Measurements from ENCODE around the gene ACTA1.

The ACTA1 gene

GRCh38 chr1:229445828-229446227 is 11.9 kb upstream of the ACTA1 start:
- H2AFZ ChIP-seq (ENCODE audit: low read length), result no peak overlapping the region
- DNase-seq (ENCODE audit: low spot score), result no peak
- no peaks in the 10 kb centered on the region for H3K27me3 ChIP-seq (ENCODE audit: control insufficient read depth in 3 of 3, insufficient read depth in 3 of 3, low read depth in 1 of 3, low read length in 3 of 3)
- no CpG with 5 or more reads among the region's 4 CpGs for whole genome bisulfite sequencing, 2 donors (ENCODE audit: extremely low coverage in 2 of 2, insufficient read length in 2 of 2, insufficient replicate concordance in 1 of 2)
- no peak overlapping the region for H3K9ac ChIP-seq (ENCODE audit: low read depth, low read length, poor library complexity)
- no peak overlapping the region for H2BK12ac ChIP-seq (ENCODE audit: low read length)
- no peak overlapping the region for H2AK5ac ChIP-seq (ENCODE audit: low read depth, low read length)
- no peaks in the 10 kb centered on the region for H3K79me1 ChIP-seq (ENCODE audit: low read depth, low read length)
- H4K8ac ChIP-seq (ENCODE audit: low read depth, low read length), result no peak overlapping the region
- no peak overlapping the region for H2BK15ac ChIP-seq (ENCODE audit: low read length)
- peaks cover 7 to 81% of the 10 kb centered on the region in 2 donors for H3K36me3 ChIP-seq (replicated peaks in 1 of 2; ENCODE audit: control insufficient read depth in 2 of 2, insufficient read depth in 2 of 2, low read length in 2 of 2)
- no peak overlapping the region for H3K14ac ChIP-seq (ENCODE audit: low read length)
- H3K4me2 ChIP-seq (ENCODE audit: insufficient read depth, low read length, poor library complexity, severe bottlenecking), result no peak overlapping the region
- no peak overlapping the region for H4K91ac ChIP-seq (ENCODE audit: low read depth, low read length, poor library complexity)
- no peak overlapping the region for H3K18ac ChIP-seq (ENCODE audit: low read length)
- no peaks in the 10 kb centered on the region for H3K9me3 ChIP-seq (replicated peaks in 1 of 2; ENCODE audit: control insufficient read depth in 2 of 2, insufficient read depth in 1 of 2, low read depth in 1 of 2, low read length in 2 of 2)
- no peak overlapping the region for H3K4ac ChIP-seq (ENCODE audit: low read length)
- H3K27ac ChIP-seq (replicated peaks; ENCODE audit: low read length), result no peak overlapping the region
- no peak overlapping the region for H2BK120ac ChIP-seq (ENCODE audit: low read depth, low read length)
- H3K4me1 ChIP-seq (ENCODE audit: control insufficient read depth in 2 of 2, insufficient read depth in 1 of 2, low read depth in 1 of 2, low read length in 2 of 2), result no peaks in the 10 kb centered on the region
- no peak overlapping the region for H3K23ac ChIP-seq (ENCODE audit: low read depth, low read length, poor library complexity)
- no peak overlapping the region for H2BK5ac ChIP-seq (ENCODE audit: low read length)
- no peak overlapping the region for H3K4me3 ChIP-seq (ENCODE audit: low read length in 2 of 2)

- Histone ChIP-seq H2AFZ (ENCODE audit: low read length) (no peak overlapping the region), H3K36me3 (replicated peaks in 1 of 2; ENCODE audit: control insufficient read depth in 2 of 2, insufficient read depth in 2 of 2, low read length in 2 of 2) (peaks cover 7 to 70% of the 10 kb centered on the region in 2 donors), H3K14ac (ENCODE audit: low read length) (no peak overlapping the region), H3K18ac (ENCODE audit: low read length) (no peak overlapping the region), H4K91ac (ENCODE audit: low read depth, low read length, poor library complexity) (no peak overlapping the region), H3K79me1 (ENCODE audit: low read depth, low read length) (peaks cover 3% of the 10 kb centered on the region), H3K9ac (ENCODE audit: low read depth, low read length, poor library complexity) (no peak overlapping the region), H3K27me3 (ENCODE audit: control insufficient read depth in 3 of 3, insufficient read depth in 3 of 3, low read depth in 1 of 3, low read length in 3 of 3) (peaks cover 0 to 3% (median 2%) of the 10 kb centered on the region in 3 experiments), H3K23ac (ENCODE audit: low read depth, low read length, poor library complexity) (no peak overlapping the region), H3K4me3 (ENCODE audit: low read length in 2 of 2) (no peak overlapping the region), H2AK5ac (ENCODE audit: low read depth, low read length) (no peak overlapping the region), H2BK120ac (ENCODE audit: low read depth, low read length) (no peak overlapping the region), H2BK12ac (ENCODE audit: low read length) (no peak overlapping the region), H3K4me2 (ENCODE audit: insufficient read depth, low read length, poor library complexity, severe bottlenecking) (no peak overlapping the region), H3K27ac (replicated peaks; ENCODE audit: low read length) (no peak overlapping the region), H3K4ac (ENCODE audit: low read length) (no peak overlapping the region), H3K9me3 (replicated peaks in 1 of 2; ENCODE audit: control insufficient read depth in 2 of 2, insufficient read depth in 1 of 2, low read depth in 1 of 2, low read length in 2 of 2) (no peaks in the 10 kb centered on the region), H3K4me1 (ENCODE audit: control insufficient read depth in 2 of 2, insufficient read depth in 1 of 2, low read depth in 1 of 2, low read length in 2 of 2) (no peaks in the 10 kb centered on the region), H2BK5ac (ENCODE audit: low read length) (no peak overlapping the region), H2BK15ac (ENCODE audit: low read length) (no peak overlapping the region), H4K8ac (ENCODE audit: low read depth, low read length) (no peak overlapping the region)
- WGBS, 2 donors (ENCODE audit: extremely low coverage in 2 of 2, insufficient read length in 2 of 2, insufficient replicate concordance in 1 of 2), result no CpG with 5 or more reads among the region's 5 CpGs
- DNase-seq (ENCODE audit: low spot score), result no peak
Observed at GRCh38 chr1:229440851-229441537, 7.1 kb upstream of the ACTA1 start.

GRCh38 chr1:229438021-229438420 is 4.1 kb upstream of the ACTA1 start:
- H3K4me3 ChIP-seq (ENCODE audit: low read length in 2 of 2), result no peak overlapping the region
- DNase-seq (ENCODE audit: low spot score), result no peak
- no peak overlapping the region for H4K91ac ChIP-seq (ENCODE audit: low read depth, low read length, poor library complexity)
- H3K18ac ChIP-seq (ENCODE audit: low read length), result no peak overlapping the region
- no peak overlapping the region for H4K8ac ChIP-seq (ENCODE audit: low read depth, low read length)
- peaks cover 3% of the 10 kb centered on the region for H3K79me1 ChIP-seq (ENCODE audit: low read depth, low read length)
- no peak overlapping the region for H3K14ac ChIP-seq (ENCODE audit: low read length)
- no peak overlapping the region for H2BK5ac ChIP-seq (ENCODE audit: low read length)
- no peak overlapping the region for H2AFZ ChIP-seq (ENCODE audit: low read length)
- H2AK5ac ChIP-seq (ENCODE audit: low read depth, low read length), result no peak overlapping the region
- no CpG with 5 or more reads among the region's 3 CpGs for WGBS, 2 donors (ENCODE audit: extremely low coverage in 2 of 2, insufficient read length in 2 of 2, insufficient replicate concordance in 1 of 2)
- no peak overlapping the region for H3K4me2 ChIP-seq (ENCODE audit: insufficient read depth, low read length, poor library complexity, severe bottlenecking)
- peaks cover 7 to 45% of the 10 kb centered on the region in 2 donors for H3K36me3 ChIP-seq (replicated peaks in 1 of 2; ENCODE audit: control insufficient read depth in 2 of 2, insufficient read depth in 2 of 2, low read length in 2 of 2)
- no peak overlapping the region for H3K9ac ChIP-seq (ENCODE audit: low read depth, low read length, poor library complexity)
- H3K27ac ChIP-seq (replicated peaks; ENCODE audit: low read length), result no peak overlapping the region
- peaks cover 6 to 10% of the 10 kb centered on the region in 2 donors for H3K4me1 ChIP-seq (ENCODE audit: control insufficient read depth in 2 of 2, insufficient read depth in 1 of 2, low read depth in 1 of 2, low read length in 2 of 2)
- H3K23ac ChIP-seq (ENCODE audit: low read depth, low read length, poor library complexity), result no peak overlapping the region
- H3K4ac ChIP-seq (ENCODE audit: low read length), result no peak overlapping the region
- peaks cover 0 to 3% of the 10 kb centered on the region in 2 donors for H3K9me3 ChIP-seq (replicated peaks in 1 of 2; ENCODE audit: control insufficient read depth in 2 of 2, insufficient read depth in 1 of 2, low read depth in 1 of 2, low read length in 2 of 2)
- peaks cover 16 to 33% (median 28%) of the 10 kb centered on the region in 3 experiments for H3K27me3 ChIP-seq (ENCODE audit: control insufficient read depth in 3 of 3, insufficient read depth in 3 of 3, low read depth in 1 of 3, low read length in 3 of 3)
- no peak overlapping the region for H2BK12ac ChIP-seq (ENCODE audit: low read length)
- H2BK15ac ChIP-seq (ENCODE audit: low read length), result no peak overlapping the region
- H2BK120ac ChIP-seq (ENCODE audit: low read depth, low read length), result no peak overlapping the region

GRCh38 chr1:229437443-229437842 is 3.5 kb upstream of the ACTA1 start:
- Histone ChIP-seq H3K9me3 (replicated peaks in 1 of 2; ENCODE audit: control insufficient read depth in 2 of 2, insufficient read depth in 1 of 2, low read depth in 1 of 2, low read length in 2 of 2) (peaks cover 3 to 7% of the 10 kb centered on the region in 2 donors), H3K4me3 (ENCODE audit: low read length in 2 of 2) (no peak overlapping the region), H3K4ac (ENCODE audit: low read length) (no peak overlapping the region), H2BK12ac (ENCODE audit: low read length) (no peak overlapping the region), H3K79me1 (ENCODE audit: low read depth, low read length) (peaks cover 3% of the 10 kb centered on the region), H2AK5ac (ENCODE audit: low read depth, low read length) (no peak overlapping the region), H3K27me3 (ENCODE audit: control insufficient read depth in 3 of 3, insufficient read depth in 3 of 3, low read depth in 1 of 3, low read length in 3 of 3) (peaks cover 22 to 38% (median 34%) of the 10 kb centered on the region in 3 experiments), H4K8ac (ENCODE audit: low read depth, low read length) (no peak overlapping the region), H3K9ac (ENCODE audit: low read depth, low read length, poor library complexity) (no peak overlapping the region), H3K4me1 (ENCODE audit: control insufficient read depth in 2 of 2, insufficient read depth in 1 of 2, low read depth in 1 of 2, low read length in 2 of 2) (peaks cover 6 to 10% of the 10 kb centered on the region in 2 donors), H3K27ac (replicated peaks; ENCODE audit: low read length) (no peak overlapping the region), H2BK5ac (ENCODE audit: low read length) (no peak overlapping the region), H4K91ac (ENCODE audit: low read depth, low read length, poor library complexity) (no peak overlapping the region), H3K23ac (ENCODE audit: low read depth, low read length, poor library complexity) (no peak overlapping the region), H2AFZ (ENCODE audit: low read length) (no peak overlapping the region), H3K36me3 (replicated peaks in 1 of 2; ENCODE audit: control insufficient read depth in 2 of 2, insufficient read depth in 2 of 2, low read length in 2 of 2) (peaks cover 7 to 39% of the 10 kb centered on the region in 2 donors), H3K18ac (ENCODE audit: low read length) (no peak overlapping the region), H3K4me2 (ENCODE audit: insufficient read depth, low read length, poor library complexity, severe bottlenecking) (no peak overlapping the region), H3K14ac (ENCODE audit: low read length) (no peak overlapping the region), H2BK15ac (ENCODE audit: low read length) (no peak overlapping the region), H2BK120ac (ENCODE audit: low read depth, low read length) (no peak overlapping the region)
- DNase-seq (ENCODE audit: low spot score), result no peak
- WGBS, 2 donors (ENCODE audit: extremely low coverage in 2 of 2, insufficient read length in 2 of 2, insufficient replicate concordance in 1 of 2), result no CpG with 5 or more reads among the region's 2 CpGs
